Measurements from ENCODE around the gene HSD17B11.

Gene HSD17B11

GRCh38 chr4:87354168-87355102 lies 36.6 kb downstream of the HSD17B11 start:
- DNase-seq (ENCODE audit: low read depth in 1 of 2, low spot score in 1 of 2), result no peak
- Histone ChIP-seq H3K27me3 (ENCODE audit: insufficient read depth, poor library complexity, severe bottlenecking) (no peaks in the 10 kb centered on the region), H3K4me3 (replicated peaks; ENCODE audit: insufficient read depth, low read length) (no peak overlapping the region), H3K27ac (replicated peaks) (no peak overlapping the region)
- TF ChIP-seq REST (IDR thresholded peaks at IDR 0.05; ENCODE audit: insufficient replicate concordance, low read depth), result no peak
- TF ChIP-seq SPI1 (IDR thresholded peaks at IDR 0.05; ENCODE audit: borderline replicate concordance, low read depth), result no peak
- TF ChIP-seq GABPA (IDR thresholded peaks at IDR 0.05; ENCODE audit: low read depth), result no peak
- TF ChIP-seq POLR2AphosphoS5 (IDR thresholded peaks at IDR 0.05; ENCODE audit: low read depth), result no peak

DNA sequence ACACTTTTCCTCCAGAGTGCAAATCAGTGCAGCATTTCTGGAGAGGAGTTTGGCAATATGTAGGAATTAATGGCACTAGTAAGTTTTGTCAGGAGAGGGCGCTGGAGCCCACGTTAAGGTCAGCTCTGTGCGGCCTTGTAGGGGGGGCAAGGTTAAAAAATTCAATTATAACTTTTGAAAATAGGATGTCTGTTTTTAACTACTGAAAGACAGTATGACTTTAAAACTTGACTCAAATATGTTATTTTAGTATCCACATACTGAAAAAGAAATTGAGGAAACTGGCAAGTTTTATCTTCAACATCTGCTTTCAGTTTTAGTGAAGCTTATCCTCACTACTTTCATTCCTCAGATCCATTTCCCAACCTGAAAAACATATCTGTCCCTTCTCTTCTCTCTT lies 37.4 kb downstream of the HSD17B11 start:
- Histone ChIP-seq H3K4me3 (replicated peaks; ENCODE audit: insufficient read depth, low read length) (no peak overlapping the region), H3K27me3 (ENCODE audit: insufficient read depth, poor library complexity, severe bottlenecking) (no peaks in the 10 kb centered on the region), H3K27ac (replicated peaks) (no peak overlapping the region)
- TF ChIP-seq REST (IDR thresholded peaks at IDR 0.05; ENCODE audit: insufficient replicate concordance, low read depth), result no peak
- no peak for TF ChIP-seq GABPA (IDR thresholded peaks at IDR 0.05; ENCODE audit: low read depth)
- TF ChIP-seq SPI1 (IDR thresholded peaks at IDR 0.05; ENCODE audit: borderline replicate concordance, low read depth), result no peak
- no peak for TF ChIP-seq POLR2AphosphoS5 (IDR thresholded peaks at IDR 0.05; ENCODE audit: low read depth)
- TF ChIP-seq, protein P1, sequence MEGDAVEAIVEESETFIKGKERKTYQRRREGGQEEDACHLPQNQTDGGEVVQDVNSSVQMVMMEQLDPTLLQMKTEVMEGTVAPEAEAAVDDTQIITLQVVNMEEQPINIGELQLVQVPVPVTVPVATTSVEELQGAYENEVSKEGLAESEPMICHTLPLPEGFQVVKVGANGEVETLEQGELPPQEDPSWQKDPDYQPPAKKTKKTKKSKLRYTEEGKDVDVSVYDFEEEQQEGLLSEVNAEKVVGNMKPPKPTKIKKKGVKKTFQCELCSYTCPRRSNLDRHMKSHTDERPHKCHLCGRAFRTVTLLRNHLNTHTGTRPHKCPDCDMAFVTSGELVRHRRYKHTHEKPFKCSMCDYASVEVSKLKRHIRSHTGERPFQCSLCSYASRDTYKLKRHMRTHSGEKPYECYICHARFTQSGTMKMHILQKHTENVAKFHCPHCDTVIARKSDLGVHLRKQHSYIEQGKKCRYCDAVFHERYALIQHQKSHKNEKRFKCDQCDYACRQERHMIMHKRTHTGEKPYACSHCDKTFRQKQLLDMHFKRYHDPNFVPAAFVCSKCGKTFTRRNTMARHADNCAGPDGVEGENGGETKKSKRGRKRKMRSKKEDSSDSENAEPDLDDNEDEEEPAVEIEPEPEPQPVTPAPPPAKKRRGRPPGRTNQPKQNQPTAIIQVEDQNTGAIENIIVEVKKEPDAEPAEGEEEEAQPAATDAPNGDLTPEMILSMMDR (IDR thresholded peaks at IDR 0.05; ENCODE audit: insufficient read depth, low read length), result no peak
- no peak for DNase-seq (ENCODE audit: low read depth in 1 of 2, low spot score in 1 of 2)

- DNase-seq (ENCODE audit: low read depth in 1 of 2, low spot score in 1 of 2), result no peak
- no peak overlapping the region for H3K27ac ChIP-seq (replicated peaks)
- H3K27me3 ChIP-seq (ENCODE audit: insufficient read depth, poor library complexity, severe bottlenecking), result no peaks in the 10 kb centered on the region
- TF ChIP-seq REST (IDR thresholded peaks at IDR 0.05; ENCODE audit: insufficient replicate concordance, low read depth) (no peak), POLR2AphosphoS5 (IDR thresholded peaks at IDR 0.05; ENCODE audit: low read depth) (no peak), SPI1 (IDR thresholded peaks at IDR 0.05; ENCODE audit: borderline replicate concordance, low read depth) (no peak), GABPA (IDR thresholded peaks at IDR 0.05; ENCODE audit: low read depth) (no peak)
- TF ChIP-seq, protein P1 (IDR thresholded peaks at IDR 0.05; ENCODE audit: insufficient read depth, low read length), result no peak
- H3K4me3 ChIP-seq (replicated peaks; ENCODE audit: insufficient read depth, low read length), result no peak overlapping the region
These were observed 45.8 kb downstream of the HSD17B11 start for GRCh38 chr4:87345139-87345538.
